Measurements from ENCODE around the gene MDM4.

- TF ChIP-seq CTCF (IDR thresholded peaks at IDR 0.05; ENCODE audit: extremely low read depth in 1 of 2, insufficient read depth in 1 of 2, low read depth in 1 of 2, low read length in 2 of 2) (no peak), POLR2AphosphoS5 (IDR thresholded peaks at IDR 0.05; ENCODE audit: insufficient read depth, low read depth, low read length) (no peak), FOS (IDR thresholded peaks at IDR 0.05; ENCODE audit: borderline replicate concordance, insufficient read depth, low read length) (no peak), POLR2A (IDR thresholded peaks at IDR 0.05; ENCODE audit: low read depth, low read length) (no peak), EZH2 (IDR thresholded peaks at IDR 0.05; ENCODE audit: borderline replicate concordance, low read depth, low read length, severe bottlenecking) (no peak)
Observed at GRCh38 chr1:204578867-204579664, 62.9 kb downstream of the MDM4 start.

Data from endothelial cell of umbilical vein (primary cell).